Natural killer cell (primary cell): ENCODE results near the gene DGCR8. TPM values are rescaled to one million over a fixed set of nuclear protein-coding genes. Genes with fewer than 3 reads are reported as not detected.

Source experiments
- ATAC-seq, 3 donors: fragments of 150-1000 bp in 2 of 3; fragments of 200-7000 bp in 1 of 3; cut with Tn5 transposase; 1 replicate in 1 of 3; 2 replicates in 2 of 3; pipeline ENCODE4 v1.10.0; 2021; ENCODE audit warnings: mild to moderate bottlenecking in 2 of 3, moderate library complexity in 2 of 3
- DNase-seq, 2 donors: peaks; one replicate each; pipeline versions ENCODE4 v3.0.0 to v3.0.0-alpha.2; 2013 to 2021; ENCODE audit warnings: mixed read lengths in 1 of 2
- H3K27ac ChIP-seq: one replicate; pipeline ENCODE4 v1.5.1; 2013; ENCODE audit warnings: mild to moderate bottlenecking, low read length
- H3K27me3 ChIP-seq: one replicate; pipeline ENCODE4 v1.6.1; 2013; ENCODE audit warnings: low read length; ENCODE audit not compliant: control insufficient read depth, insufficient read depth
- H3K36me3 ChIP-seq: one replicate; pipeline ENCODE4 v1.6.1; 2013; ENCODE audit warnings: low read length; ENCODE audit not compliant: control insufficient read depth, insufficient read depth
- H3K4me1 ChIP-seq: one replicate; pipeline ENCODE4 v1.6.1; 2013; ENCODE audit warnings: low read length; ENCODE audit not compliant: control insufficient read depth, insufficient read depth
- H3K4me3 ChIP-seq: one replicate; pipeline ENCODE4 v1.5.1; 2013; ENCODE audit warnings: low read length
- H3K9me3 ChIP-seq: one replicate; pipeline ENCODE4 v1.6.1; 2013; ENCODE audit warnings: low read length; ENCODE audit not compliant: control insufficient read depth, insufficient read depth
- H3K27ac Mint-ChIP-seq, 2 donors: one replicate each; pipeline ENCODE4 v1.8.0; 2022; ENCODE audit warnings: mild to moderate bottlenecking in 2 of 2, mixed read lengths in 2 of 2, moderate library complexity in 1 of 2
- H3K27me3 Mint-ChIP-seq, 2 donors: one replicate each; pipeline ENCODE4 v1.8.0; 2022; ENCODE audit warnings: low read depth in 2 of 2, mixed read lengths in 2 of 2
- H3K36me3 Mint-ChIP-seq: one replicate; pipeline ENCODE4 v1.8.0; 2022; ENCODE audit warnings: mixed read lengths
- H3K4me1 Mint-ChIP-seq, 2 donors: one replicate each; pipeline ENCODE4 v1.8.0; 2022; ENCODE audit warnings: mixed read lengths in 2 of 2
- H3K4me3 Mint-ChIP-seq: one replicate; pipeline ENCODE4 v1.8.0; 2022; ENCODE audit warnings: mild to moderate bottlenecking, moderate library complexity, mixed read lengths
- H3K9me3 Mint-ChIP-seq, 2 donors: one replicate each; pipeline ENCODE4 v1.8.0; 2022; ENCODE audit warnings: mixed read lengths in 2 of 2
- CTCF ChIP-seq: fragments of 200-600 bp; IDR thresholded peaks from one replicate; pipeline ENCODE4 v1.8.0; 2022; ENCODE audit warnings: antibody characterized with exemption
- WGBS: methylation state at CpG from one replicate; pipeline ENCODE4 v1.1.7; 2013; ENCODE audit warnings: missing lambda C conversion rate; ENCODE audit not compliant: insufficient coverage; 5-methylcytosine and 5-hydroxymethylcytosine counted together
- intact Hi-C: fragments of 100-400 bp; cut with micrococcal nuclease; formaldehyde crosslinking; loops from one replicate; pipeline ENCODE4 v1.14.2; 2022
- total RNA-seq, 4 donors: library from RNA; stranded (reverse); fragments of 120-200 nt in 1 of 4; gene quantifications; one replicate each; pipeline versions ENCODE4 v1.2.3 to v1.2.4, GENCODE V29; 2013 to 2022

DGCR8 gene
- 10 to 100 TPM; 45.3 to 64.7 (median 64.0) TPM for total RNA-seq
- 25.4 TPM for total RNA-seq (2013)

- under 1% methylated on average over 100 of the region's 100 CpGs for WGBS
- no peaks in the 10 kb centered on the region for H3K9me3 Mint-ChIP-seq
- no peaks in the 10 kb centered on the region for H3K36me3 Mint-ChIP-seq
- H3K9me3 ChIP-seq, result no peaks in the 10 kb centered on the region
- peak within 1 kb of the TSS; percentile 17 for H3K27ac ChIP-seq
- peaks cover 33 to 38% of the 10 kb centered on the region in 2 donors for H3K4me1 Mint-ChIP-seq
- H3K27me3 Mint-ChIP-seq, result no peaks in the 10 kb centered on the region
- no peaks in the 10 kb centered on the region for H3K27me3 ChIP-seq
- intact Hi-C loops, result loop anchor here (2.0 to 5.0 kb wide), 2 partner anchors 42 to 59 kb away; partner anchors contain the start of gene TANGO2
- H3K27ac Mint-ChIP-seq, result peak within 1 kb of the TSS; percentile 17 to 87
- peak; percentile 73 to 91 for DNase-seq
- no peaks in the 10 kb centered on the region for H3K36me3 ChIP-seq
- H3K4me3 Mint-ChIP-seq, result peak within 1 kb of the TSS; percentile 82
- peak; percentile 91 to 96 (median 95) for ATAC-seq
- TF ChIP-seq CTCF, result no peak
- peak within 1 kb of the TSS; percentile 72 for H3K4me3 ChIP-seq
- peaks cover 30% of the 10 kb centered on the region for H3K4me1 ChIP-seq
These were observed at the start of gene DGCR8 for GRCh38 chr22:20079745-20080444. TSS of gene DGCR8 (plus strand) at chr22:20080241. CDS start at chr22:20085964, 5,723 bp downstream.

GRCh38 chr22:20031732-20032406 lies 48.2 kb upstream of the DGCR8 start:
- intact Hi-C loops, result no loop called here
- ATAC-seq, result no peak
- DNase-seq, result peak in 1 of 2 donors; percentile 60
- H3K4me1 Mint-ChIP-seq, result peaks cover 40 to 46% of the 10 kb centered on the region in 2 donors
- H3K4me3 Mint-ChIP-seq, result no peak overlapping the region
- TF ChIP-seq CTCF, result no peak
- no peaks in the 10 kb centered on the region for H3K9me3 Mint-ChIP-seq
- Histone ChIP-seq H3K4me3 (no peak overlapping the region), H3K27ac (no peak overlapping the region), H3K27me3 (no peaks in the 10 kb centered on the region), H3K4me1 (peaks cover 23% of the 10 kb centered on the region), H3K9me3 (no peaks in the 10 kb centered on the region), H3K36me3 (peaks cover 6% of the 10 kb centered on the region)
- H3K36me3 Mint-ChIP-seq, result no peaks in the 10 kb centered on the region
- H3K27ac Mint-ChIP-seq, result peak overlapping the region; percentile 40 to 43
- 76% methylated on average over 16 of the region's 16 CpGs for WGBS
- no peaks in the 10 kb centered on the region for H3K27me3 Mint-ChIP-seq

GRCh38 chr22:20032407-20032991 lies 47.5 kb upstream of the DGCR8 start:
- ATAC-seq (no peak), DNase-seq (no peak)
- no peaks in the 10 kb centered on the region for H3K27me3 ChIP-seq
- peaks cover 23% of the 10 kb centered on the region for H3K4me1 ChIP-seq
- H3K27ac Mint-ChIP-seq, result peak overlapping the region in 1 of 2 donors; percentile 43
- no peaks in the 10 kb centered on the region for H3K9me3 Mint-ChIP-seq
- no peaks in the 10 kb centered on the region for H3K9me3 ChIP-seq
- H3K27ac ChIP-seq, result peak overlapping the region; percentile 5
- intact Hi-C loops, result no loop called here
- no peaks in the 10 kb centered on the region for H3K36me3 Mint-ChIP-seq
- no peaks in the 10 kb centered on the region for H3K27me3 Mint-ChIP-seq
- H3K4me1 Mint-ChIP-seq, result peaks cover 38 to 41% of the 10 kb centered on the region in 2 donors
- WGBS, result 89% methylated on average over 7 of the region's 7 CpGs
- TF ChIP-seq CTCF, result no peak
- H3K36me3 ChIP-seq, result peaks cover 12% of the 10 kb centered on the region
- no peak overlapping the region for H3K4me3 ChIP-seq
- no peak overlapping the region for H3K4me3 Mint-ChIP-seq
